ENCODE measurements around the gene WDR48. TPM values are rescaled to one million over a fixed set of nuclear protein-coding genes. Genes with fewer than 3 reads are reported as not detected.
A peak's percentile ranks its signal among the peaks of the same experiment; 100 is the strongest.

WDR48 gene
- total and polyA plus RNA-seq, 9 of the 15 experiments (the other 6 are each of a cell fraction or from before 2014, with no cell fraction given), result 26.6 to 70.6 (median 48.0) TPM

- TF ChIP-seq SREBF1 (IDR thresholded peaks at IDR 0.05; ENCODE audit: borderline replicate concordance, low read depth, low read length) (no peak), TFAM (CRISPR knock-in tag; conservative IDR thresholded peaks at IDR 0.05) (no peak), ZNF449 (CRISPR knock-in tag; IDR thresholded peaks at IDR 0.05) (no peak), KLF6 (CRISPR knock-in tag; IDR thresholded peaks at IDR 0.05; ENCODE audit: borderline replicate concordance) (peak; percentile 61; the same call in 1 of the 2 replicates), E2F1 (CRISPR knock-in tag; IDR thresholded peaks at IDR 0.05) (peak; percentile 27; the same call in 1 of the 2 replicates), TOE1 (IDR thresholded peaks at IDR 0.05; ENCODE audit: borderline replicate concordance) (no peak), TOE1 (CRISPR knock-in tag; IDR thresholded peaks at IDR 0.05; ENCODE audit: borderline replicate concordance, low read depth) (no peak), ADNP (tag; IDR thresholded peaks at IDR 0.05) (no peak), FOXP1 (CRISPR knock-in tag; IDR thresholded peaks at IDR 0.05) (no peak), MAZ (CRISPR knock-in tag; conservative IDR thresholded peaks at IDR 0.05 in 1 of 2, IDR thresholded peaks at IDR 0.05 in 1 of 2) (peak; percentile 9 to 26; a peak in 1 of 4 replicates), GATAD2A (IDR thresholded peaks at IDR 0.05) (no peak), HINFP (tag; conservative IDR thresholded peaks at IDR 0.05; ENCODE audit: low read depth) (no peak; the same call in 1 of the 2 replicates), BRF2 (IDR thresholded peaks at IDR 0.05; ENCODE audit: borderline replicate concordance, insufficient read depth, insufficient read length) (no peak), ZNF165 (CRISPR knock-in tag; IDR thresholded peaks at IDR 0.05; ENCODE audit: borderline replicate concordance) (0 out of 2 replicates have a peak, but pooled peaks have one; percentile 21), HNRNPLL (IDR thresholded peaks at IDR 0.05; ENCODE audit: low read depth, low read length, poor library complexity, severe bottlenecking) (no peak), ZNF184 (CRISPR knock-in tag; IDR thresholded peaks at IDR 0.05) (no peak), JUNB (CRISPR knock-in tag; conservative IDR thresholded peaks at IDR 0.05) (no peak)
Observed at GRCh38 chr3:39021465-39022285, 30.1 kb upstream of the WDR48 start (continued).
